ENCODE data around the gene HGS.

The HGS gene

DNA sequence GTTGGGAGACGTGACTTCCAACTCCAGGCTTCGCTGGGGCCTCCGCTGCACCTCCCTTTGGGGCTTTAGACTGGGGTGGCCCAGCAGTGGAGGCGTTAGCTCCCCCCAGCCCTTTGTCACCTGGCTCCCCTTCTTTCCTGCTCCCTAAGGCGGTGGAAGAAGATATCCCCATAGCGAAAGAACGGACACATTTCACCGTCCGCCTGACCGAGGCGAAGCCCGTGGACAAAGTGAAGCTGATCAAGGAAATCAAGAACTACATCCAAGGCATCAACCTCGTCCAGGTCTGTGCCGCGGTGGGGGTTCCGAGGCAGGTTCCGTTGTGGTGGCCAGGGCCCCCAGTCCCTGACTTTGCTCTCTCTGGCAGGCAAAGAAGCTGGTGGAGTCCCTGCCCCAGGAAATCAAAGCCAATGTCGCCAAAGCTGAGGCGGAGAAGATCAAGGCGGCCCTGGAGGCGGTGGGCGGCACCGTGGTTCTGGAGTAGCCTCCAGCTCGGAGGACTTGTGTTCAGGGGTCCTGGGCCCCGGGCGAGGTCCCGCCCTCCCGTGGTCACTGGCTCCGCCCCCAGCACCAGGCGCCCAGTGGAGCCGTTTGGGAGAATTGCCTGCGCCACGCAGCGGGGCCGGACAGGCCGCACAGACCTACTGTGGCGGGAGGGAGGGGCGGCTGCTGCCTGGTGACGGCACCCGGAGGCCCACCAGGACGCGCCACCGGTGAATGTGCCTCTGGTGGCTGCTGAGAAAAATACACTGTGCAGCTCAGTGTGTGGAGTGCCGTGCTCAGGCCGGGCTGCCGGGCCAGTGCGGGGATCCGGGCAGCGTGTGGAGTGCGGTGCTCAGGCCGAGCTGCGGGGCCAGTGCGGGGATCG is 23.2 kb downstream of the HGS start:
- DNase-seq: no peak

DNA sequence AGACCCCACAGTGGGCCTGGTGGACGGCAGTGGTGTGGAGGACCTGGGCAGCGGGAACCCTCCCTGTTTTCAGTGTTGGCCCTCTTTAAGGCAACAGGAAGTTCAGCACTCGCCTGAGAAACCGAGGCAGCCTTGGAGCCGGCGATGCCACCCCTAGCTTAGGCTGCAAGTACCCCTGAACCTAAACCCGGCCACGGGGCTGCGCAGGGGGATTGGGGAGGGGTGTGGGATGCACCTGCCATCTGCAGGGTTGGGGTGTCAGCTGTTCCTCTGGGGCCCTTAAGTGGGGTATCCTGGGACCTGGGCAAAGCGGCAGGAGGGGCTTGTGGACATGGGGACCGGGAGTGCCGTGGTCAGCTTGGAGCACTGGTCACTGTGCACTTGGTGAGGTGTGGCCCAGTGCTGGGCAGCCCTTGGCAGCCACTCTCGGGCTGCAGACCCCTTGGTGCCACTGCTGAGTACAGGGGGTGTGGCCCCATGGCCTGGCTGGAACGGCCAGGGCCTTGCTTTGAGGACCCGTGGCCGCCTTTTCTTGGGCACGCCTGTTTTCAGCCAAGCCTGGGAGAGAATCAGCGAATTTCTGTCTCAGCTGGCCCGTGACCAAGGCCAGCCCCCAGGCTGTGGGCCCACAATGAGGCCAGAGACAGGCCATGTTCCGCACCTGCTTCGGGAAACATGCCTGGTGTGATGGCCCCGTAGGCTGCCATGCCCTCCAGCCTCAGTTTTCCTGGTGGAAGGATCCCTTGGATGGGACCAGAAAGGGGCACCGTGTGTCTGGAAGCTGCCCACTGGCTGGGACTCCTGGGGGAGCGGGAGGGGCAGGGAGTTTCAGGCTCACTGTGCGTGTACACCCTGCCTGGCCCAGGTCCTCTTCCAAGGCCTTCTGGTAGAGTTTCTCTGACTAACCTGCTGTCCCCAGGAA is 24.2 kb downstream of the HGS start:
- no peak for DNase-seq

DNA sequence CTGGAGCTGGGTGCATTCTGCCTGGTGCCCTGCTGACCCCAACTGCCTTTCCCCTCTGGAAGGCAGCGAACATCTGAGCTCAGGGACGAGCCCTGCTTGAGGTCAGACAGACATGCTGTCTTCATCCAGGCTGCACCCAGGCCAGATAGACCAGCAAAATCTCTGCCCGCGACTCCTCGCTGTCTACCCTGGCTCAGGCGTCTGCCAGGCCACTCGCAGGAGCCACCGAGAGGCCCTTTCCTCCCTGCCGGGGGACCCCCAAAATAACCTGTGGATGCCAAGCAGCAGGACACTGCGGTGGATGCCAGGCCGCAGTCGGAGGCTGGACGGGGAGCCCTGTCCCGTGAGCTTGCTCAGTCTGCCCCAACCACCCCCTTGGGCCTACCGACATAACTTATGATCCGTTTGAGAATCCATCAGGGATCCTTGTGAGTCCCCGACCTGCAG is 25.0 kb downstream of the HGS start:
- DNase-seq: no peak

DNA sequence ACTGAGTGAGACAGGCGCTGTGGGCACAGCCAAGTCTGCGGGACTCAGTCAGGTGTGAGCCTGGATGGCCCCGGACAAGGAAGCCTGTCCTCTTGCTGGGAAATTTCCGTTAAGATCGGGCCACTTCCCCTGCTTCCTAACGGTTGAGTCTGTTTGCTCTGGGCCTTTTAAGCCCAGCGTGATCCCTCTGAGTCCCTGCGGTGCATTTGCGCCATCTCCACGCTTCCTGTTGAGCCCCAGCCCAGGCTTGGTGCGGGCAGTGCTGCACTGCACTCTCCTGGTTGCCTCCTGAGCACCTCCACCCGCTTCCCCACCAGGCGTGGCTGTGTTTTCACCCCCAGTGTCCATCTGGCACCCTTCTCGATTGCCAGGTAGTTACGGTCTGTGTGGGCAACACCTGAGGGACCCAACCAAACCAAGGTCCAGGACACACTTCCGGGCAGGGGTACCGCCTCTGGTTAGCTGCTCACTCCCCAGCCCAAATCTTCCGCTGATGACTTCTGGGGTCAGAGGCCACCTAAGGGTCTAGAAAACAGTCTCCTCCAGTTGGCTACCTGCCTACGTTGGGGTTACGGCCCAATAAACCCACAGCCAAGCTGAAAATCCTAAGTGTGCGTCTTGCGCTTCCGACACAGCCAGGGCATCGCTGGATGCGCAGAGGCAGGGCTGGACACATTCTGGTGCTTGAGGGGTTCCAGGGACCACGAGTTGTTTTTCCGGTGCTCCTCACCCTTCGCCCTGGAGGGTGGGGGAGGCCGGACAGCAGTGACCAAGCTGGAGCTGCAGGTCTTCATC is 26.9 kb downstream of the HGS start:
- DNase-seq: no peak

DNA sequence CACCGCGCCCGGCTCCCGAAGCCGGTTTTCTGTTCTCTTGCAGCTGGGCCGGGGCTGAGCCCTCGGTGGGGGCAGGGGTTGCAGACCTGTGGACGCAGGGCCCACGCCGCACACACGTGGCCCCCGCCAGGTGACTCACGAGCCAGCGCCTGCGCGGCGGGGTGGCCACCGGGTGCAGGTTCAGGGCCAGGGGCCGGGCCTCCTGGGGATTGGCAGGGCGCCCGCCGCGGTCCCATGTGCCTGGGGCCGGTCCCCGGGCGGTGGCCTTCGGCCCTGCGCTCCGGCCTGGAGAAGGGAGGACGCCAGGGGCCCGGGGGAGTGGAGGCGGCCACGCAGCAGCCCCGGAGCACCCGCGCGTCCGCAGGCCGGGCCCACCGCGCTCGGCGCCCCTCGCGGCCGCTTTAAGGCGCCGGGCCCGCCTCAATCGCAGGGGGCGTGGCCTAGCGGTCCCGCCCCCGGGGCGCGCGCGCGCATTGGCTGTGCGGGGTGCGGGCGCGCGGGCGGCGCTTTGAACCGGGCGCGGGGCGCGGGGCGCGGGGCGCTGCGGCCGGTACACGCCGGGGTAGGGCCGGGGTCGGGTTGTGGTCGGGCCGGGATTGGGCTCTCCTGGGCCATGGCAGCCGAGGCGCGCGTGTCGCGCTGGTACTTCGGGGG is 28.1 kb downstream of the HGS start, which contains the start of gene SLC25A10:
Gene SLC25A10, plus strand, starts transcription at position 471 of the 654 bp plus-strand sequence. Its CDS starts 143 bp downstream, at position 614.
- DNase-seq: peak; percentile 89

DNA sequence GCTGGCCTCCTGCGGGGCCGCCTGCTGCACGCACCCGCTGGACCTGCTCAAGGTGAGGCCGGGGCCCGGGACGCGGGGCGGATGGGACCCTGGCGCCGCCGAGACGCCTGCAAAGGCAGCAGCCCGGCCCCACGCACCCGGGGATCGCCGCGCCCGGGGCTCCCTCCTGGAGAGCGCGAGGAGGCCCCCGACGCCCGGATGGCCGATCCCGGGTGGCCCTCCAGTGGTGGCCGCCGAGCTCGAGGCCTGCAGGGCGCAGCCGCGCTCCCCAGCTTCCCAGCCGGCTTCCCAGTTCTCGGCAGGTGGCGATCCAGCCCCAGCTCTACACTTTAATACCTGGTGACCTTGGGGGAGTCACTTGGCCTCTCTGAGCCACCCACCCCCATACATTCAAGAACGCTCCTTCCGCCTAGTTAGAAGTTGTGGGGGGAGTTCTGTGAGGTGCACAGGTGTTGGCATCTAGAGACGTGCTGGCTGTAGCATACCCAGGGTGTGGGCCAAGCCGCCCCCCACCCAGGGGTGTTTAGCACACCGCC is 28.7 kb downstream of the HGS start:
- DNase-seq: peak; percentile 47

DNA sequence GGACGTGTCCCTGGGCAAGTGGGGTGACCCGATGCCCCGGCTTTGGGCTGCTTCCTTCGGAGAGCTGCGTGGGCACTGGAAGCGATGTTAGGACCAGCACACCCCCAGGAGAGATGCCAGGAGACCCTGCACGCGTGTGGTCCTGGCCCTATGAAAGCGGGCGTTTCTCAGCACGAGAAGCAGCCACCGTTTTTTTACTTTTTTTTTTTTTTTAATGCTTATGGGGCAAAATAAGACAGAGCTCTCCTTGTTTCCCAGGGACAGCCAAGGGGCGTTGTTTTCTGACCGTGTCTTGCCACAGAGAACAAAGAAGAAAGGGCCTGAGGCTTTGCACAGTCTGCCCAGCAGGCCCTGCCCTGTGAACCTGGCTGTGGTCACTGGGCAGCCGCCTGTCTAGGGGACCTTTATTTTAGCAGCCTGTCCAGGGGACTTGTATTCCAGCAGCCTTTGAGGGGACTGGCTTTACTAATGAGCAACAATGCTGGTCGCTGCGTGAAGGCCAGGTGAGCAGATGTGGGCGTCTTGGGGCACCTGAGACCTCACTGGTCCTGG is 29.3 kb downstream of the HGS start:
- no peak for DNase-seq

DNA sequence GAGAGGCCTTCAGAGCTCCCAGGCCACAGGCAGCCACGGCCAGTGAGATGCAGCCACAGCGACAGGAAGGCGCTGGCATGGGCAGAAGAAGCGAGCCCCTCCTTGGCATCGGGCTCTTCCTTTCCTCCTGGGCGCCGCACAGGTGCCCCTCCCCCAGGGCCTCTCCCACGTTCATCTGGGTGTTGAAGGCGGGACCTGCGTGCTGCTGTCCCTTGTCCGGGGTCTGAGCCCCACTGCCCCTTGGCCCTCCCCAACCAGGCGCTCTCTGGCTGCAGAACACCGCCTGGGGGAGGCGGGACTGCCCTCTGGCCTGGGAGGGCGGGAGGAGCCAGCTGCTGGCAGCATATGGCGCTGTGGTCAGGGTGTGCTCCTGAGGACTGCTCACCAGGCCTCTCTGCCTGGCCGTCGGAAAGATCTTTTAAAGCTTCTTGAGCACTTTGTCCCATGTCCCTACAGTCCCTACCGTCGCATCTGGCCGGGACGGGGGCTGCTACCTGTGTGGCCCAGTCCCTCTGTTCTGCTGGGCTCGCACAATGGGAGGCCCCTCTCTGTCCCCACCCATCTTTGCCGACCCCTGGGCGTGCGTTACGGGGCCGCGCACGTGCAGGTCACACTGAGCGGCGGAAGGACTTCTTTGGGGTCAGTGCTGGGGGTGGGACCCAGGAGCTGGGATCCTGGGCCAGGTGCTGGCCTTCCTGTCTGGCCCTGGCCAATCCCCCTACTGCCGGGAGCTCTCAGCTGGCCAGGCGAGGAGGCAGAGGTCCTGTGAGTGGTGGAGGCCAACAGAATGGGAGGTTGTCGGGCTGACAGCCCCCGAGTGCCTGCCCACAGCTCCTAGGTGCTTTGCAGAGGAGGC is 30.0 kb downstream of the HGS start:
- DNase-seq: no peak

DNA sequence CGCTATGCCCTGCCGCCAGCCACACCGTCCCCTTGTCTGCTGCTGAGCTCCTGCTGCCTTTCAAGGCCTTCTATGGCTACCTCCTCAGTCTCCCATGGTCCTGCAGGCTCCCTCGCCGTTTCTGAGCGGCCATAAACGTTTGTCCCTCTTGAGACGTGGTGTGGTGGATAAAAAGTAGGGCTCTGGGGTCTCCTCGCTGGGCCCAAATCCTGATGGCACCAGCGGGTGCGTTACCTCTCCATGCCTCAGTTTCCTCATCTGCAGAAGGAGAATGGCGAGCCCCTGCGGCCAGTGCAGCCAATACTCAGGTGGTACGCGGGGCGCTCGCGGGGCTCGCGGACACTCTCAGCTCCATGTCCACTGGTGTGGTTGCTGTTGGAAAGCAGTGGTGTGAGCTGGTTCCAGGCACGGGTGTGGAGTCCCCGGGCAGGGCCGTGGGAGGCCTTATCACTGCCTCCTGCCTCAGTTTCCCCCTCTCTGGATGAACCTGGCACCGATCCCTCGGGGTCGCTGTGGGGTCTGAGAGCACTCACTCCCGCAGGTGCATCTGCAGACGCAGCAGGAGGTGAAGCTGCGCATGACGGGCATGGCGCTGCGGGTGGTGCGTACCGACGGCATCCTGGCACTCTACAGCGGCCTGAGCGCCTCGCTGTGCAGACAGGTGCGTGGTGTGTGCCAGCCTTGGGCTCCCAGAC is 30.7 kb downstream of the HGS start:
- DNase-seq: no peak

DNA sequence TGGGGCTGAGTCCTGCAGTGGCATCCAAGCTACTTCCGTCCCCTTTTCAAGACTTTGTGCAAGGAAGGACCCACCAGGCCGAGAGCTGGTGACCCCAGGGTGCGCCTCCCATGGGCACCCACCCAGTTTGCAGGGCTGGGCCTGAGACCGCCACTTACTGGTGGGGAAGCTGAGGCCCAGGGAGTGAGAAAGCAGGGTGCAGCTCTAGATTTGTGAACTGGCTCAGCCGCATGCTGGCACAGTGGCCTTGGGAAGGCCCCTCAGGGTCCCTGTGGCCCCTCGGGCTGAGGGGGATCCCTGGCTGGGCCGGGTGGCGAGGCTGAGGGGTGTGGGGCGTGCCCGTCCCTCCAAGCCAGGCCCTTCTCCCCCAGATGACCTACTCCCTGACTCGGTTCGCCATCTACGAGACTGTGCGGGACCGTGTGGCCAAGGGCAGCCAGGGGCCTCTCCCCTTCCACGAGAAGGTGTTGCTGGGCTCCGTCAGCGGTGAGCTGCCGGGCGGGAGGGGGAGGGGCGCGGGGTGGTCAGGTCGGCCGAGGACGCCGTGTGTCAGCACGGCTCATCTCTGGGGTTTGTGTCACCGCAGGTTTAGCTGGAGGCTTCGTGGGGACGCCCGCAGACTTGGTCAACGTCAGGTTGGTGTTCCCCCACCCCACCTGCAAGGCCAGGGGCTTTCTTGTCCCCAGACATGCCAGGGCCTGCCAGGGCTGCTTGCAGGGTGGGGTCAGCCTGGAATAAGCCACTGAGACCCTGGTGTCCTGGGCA is 31.5 kb downstream of the HGS start:
- no peak for DNase-seq

DNA sequence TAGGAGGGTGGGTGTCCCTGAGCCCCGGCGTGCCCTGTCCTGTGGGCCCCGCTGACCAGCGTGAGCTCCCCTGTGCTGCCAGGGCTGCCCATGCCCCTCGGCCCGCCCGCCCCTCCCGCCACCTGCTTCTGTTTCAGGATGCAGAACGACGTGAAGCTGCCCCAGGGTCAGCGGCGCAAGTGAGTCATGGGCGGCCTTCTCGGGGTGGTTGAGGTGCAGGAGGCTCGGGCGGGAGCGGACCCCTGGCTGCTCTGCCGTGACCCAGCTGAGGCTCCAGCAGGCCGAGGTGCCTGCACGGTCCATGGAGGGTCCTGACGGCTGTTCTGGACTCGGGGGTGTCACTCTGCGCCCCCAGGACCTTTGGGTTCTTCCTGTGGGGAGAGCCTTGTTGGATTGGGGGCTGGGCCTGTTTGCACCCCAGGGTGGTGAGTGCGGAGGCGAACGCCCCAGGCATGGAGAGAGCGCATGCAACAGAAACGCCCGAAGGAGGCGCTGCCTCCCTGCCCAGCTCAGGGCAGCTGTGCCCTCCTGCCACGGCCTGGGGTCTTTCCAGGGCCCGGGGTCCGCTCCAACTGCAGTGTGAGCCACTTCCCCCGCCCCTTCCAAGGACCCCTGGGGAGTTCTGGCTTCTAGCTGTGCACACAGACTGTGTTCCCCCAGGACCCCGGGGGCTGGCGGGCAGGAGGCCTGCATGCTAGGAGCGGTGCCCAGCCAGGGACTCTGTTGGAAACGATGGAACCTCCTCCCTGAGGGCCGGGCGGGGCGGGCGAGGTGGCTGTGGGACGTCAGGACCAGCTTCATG is 32.3 kb downstream of the HGS start:
- DNase-seq: no peak

DNA sequence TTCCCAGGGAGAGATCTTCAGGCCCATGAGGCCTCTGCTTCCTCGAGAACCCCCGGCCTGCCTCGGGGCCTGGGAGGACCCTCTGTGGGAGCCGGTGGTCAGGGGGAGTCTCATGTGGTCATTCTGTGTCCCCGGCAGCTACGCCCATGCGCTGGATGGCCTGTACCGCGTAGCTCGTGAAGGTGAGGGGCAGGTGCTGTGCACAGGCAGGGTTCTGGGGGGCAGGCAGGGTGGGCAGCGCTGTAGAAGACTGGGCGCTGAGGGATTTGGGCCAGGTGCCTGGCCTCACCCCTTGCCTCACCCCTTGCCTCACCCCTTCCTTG is 32.8 kb downstream of the HGS start:
- DNase-seq: no peak

DNA sequence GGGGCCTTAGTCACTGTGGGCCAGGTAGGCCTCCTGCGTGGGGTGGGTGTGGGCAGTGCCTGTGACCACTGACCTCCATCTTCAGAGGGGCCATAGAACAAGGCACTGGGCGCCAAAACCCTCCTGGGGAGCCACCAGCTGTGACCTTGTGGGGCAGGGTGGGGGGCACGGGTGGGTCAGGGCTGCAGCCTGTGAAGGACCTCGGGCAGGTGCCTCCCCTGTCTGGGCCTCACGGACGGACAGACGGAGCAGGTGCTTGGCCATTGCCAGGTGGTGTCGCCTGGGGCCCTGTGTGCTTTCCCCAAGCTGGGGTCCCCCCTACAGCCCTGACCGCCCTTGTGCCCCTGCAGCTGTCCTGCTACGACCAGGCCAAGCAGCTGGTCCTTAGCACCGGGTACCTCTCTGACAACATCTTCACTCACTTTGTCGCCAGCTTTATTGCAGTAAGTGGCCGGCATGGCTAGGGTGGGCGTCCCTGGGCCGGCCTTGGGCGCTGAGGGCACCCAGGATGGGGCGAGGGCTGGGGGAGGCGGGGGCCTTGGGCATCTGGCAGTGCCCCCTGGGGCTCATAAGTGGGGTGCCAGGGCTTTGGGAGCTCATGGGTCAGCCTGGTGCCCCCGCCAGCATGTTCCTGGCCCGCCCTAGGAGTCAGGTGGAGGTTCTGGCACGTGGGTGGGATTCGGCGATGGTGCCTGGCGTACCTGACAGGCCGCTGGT is 33.4 kb downstream of the HGS start:
- DNase-seq: no peak

DNA sequence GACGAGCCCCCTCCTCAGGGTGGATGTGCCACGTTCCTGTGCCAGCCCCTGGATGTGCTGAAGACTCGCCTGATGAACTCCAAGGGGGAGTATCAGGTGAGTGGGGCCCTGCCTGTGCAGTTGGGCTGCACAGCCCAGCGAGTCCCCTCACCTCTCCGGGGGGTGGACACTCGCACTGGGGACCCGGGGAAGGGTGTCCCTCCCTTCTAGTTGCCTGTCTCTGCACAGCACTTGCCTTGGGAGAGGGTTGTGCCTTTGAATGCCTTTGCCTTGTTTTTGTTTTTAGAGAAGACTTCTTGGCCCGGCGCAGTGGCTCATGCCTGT is 33.9 kb downstream of the HGS start:
- DNase-seq: no peak

DNA sequence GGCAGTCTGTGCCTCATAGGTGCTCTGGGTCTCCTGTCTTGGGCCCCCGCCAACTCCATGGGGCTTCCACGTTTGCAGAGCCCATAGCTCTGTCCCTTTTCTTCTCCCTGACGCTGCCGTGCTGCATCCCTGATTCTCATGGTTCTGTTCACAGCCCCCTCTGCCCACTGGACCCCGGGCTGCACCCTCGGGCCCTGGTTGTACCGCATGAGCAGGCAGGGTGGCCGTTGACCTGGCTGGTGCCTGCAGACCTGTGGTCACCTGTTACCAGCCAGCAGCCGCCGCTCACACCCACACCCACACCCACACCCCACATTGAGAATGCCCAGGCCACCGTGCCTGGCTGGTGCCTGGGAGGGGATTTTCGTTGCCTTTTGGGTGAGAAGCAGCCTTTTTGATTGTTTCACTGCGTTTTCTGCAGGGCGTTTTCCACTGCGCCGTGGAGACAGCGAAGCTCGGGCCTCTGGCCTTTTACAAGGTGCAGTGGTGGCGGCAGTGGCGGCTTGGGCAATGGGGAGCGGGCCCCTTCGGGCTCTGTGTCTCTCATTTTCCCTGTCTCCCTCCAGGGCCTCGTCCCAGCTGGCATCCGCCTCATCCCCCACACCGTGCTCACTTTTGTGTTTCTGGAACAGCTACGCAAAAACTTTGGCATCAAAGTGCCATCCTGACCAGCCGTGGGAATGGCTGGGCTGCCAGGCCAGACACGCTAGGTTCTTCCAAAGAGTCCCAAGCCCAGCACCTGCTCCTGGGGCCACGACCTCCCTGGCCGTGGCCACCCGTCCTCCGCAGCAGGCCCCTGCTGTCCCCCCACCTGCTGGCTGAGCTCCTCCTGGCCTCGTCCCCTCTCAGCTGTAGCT is 35.8 kb downstream of the HGS start:
- DNase-seq: no peak

DNA sequence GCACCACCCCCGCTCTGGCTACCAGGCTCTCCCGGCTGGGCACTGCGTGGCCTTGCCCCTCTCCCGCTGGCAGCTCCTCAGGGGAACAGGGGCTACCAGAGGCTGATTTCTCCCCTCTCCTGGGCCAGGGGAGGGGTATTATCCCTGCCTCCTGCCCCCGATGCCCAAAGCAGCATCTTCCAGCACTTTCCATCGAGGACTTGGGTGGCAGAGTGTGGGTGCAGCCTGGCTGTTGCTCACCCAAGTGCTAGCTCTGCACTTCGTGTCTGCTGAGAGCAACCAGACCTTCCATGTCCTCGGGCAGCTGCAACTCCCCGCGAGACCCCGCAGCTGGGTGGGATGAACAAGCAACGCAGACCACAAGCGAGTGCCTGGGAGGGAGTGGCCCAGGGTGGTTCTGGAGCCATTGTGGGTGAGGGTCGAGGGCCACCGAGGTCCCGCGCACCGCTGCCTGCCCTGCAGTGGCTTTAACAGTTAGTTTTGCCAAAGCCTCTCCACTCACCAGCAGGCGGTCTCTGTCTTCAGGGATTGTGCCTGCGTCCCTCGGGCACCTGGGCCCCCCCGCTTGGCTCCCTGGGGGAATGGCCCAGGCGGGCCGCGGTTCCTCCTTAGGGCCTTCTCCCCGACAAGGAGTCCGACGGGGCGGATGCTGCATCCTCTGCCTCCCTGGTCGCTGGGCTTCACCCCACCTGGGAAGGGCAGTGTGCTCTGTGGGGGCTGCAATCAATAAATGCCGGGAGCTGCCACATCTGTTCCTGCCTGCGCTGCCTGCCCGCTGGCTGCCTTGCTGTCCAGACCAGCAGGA is 36.7 kb downstream of the HGS start:
- DNase-seq: no peak

Measured in activated CD4-positive, alpha-beta T cell treated with anti-CD3 and anti-CD28 coated beads for 48 hours (primary cell).